Neural cell (in vitro differentiated cells): Measurements from ENCODE around the gene SVOP. TPM values are rescaled to one million over a fixed set of nuclear protein-coding genes. Genes with fewer than 3 reads are reported as not detected.

ENCODE experiments used
- H2AFZ ChIP-seq: fragments of 200-600, 300-800 bp; sonication (generic), shearing (Covaris generic); 2 replicates; pipeline ENCODE4 v1.6.0; 2014; ENCODE audit warnings: low read depth, mild to moderate bottlenecking, antibody characterized with exemption, low read length, moderate library complexity
- H3F3A ChIP-seq: fragments of 200-600 bp; shearing (Covaris generic); 2 replicates; pipeline ENCODE4 v1.6.1; 2016; ENCODE audit warnings: mild to moderate bottlenecking, moderate library complexity, mixed read lengths, antibody characterized with exemption, low read length; ENCODE audit not compliant: insufficient read depth, poor library complexity, severe bottlenecking
- H3K27ac ChIP-seq: fragments of 200-600, 300-800 bp; sonication (generic), shearing (Covaris generic); 2 replicates; pipeline ENCODE4 v1.5.1; 2014; ENCODE audit warnings: mild to moderate bottlenecking, low read length, moderate library complexity
- H3K27me3 ChIP-seq: fragments of 300-800, 200-600 bp; sonication (generic), shearing (Covaris generic); 2 replicates; pipeline ENCODE4 v1.6.0; 2014; ENCODE audit warnings: mild to moderate bottlenecking, low read depth, low read length, moderate library complexity; ENCODE audit not compliant: insufficient read depth
- H3K36me3 ChIP-seq: fragments of 300-800, 200-600 bp; sonication (generic), shearing (Covaris generic); 2 replicates; pipeline ENCODE4 v1.5.1; 2014; ENCODE audit warnings: mild to moderate bottlenecking, antibody characterized with exemption, low read length, moderate library complexity; ENCODE audit not compliant: insufficient read depth
- H3K4me2 ChIP-seq: fragments of 300-800, 200-600 bp; sonication (generic), shearing (Covaris generic); 2 replicates; pipeline ENCODE4 v1.6.0; 2014; ENCODE audit warnings: mild to moderate bottlenecking, low read length
- H3K4me3 ChIP-seq: fragments of 300-800, 200-600 bp; sonication (generic), shearing (Covaris generic); 2 replicates; pipeline ENCODE4 v1.5.1; 2014; ENCODE audit warnings: mild to moderate bottlenecking, low read length, moderate library complexity
- H3K79me2 ChIP-seq: fragments of 200-600 bp; shearing (Covaris generic); replicated peaks from 2 replicates; pipeline ENCODE4 v1.6.0; 2014; ENCODE audit warnings: mild to moderate bottlenecking, low read length, moderate library complexity; ENCODE audit not compliant: insufficient read depth
- H3K9ac ChIP-seq: fragments of 300-800, 200-600 bp; sonication (generic), shearing (Covaris generic); 2 replicates; pipeline ENCODE4 v1.6.1; 2016; ENCODE audit warnings: mild to moderate bottlenecking, low read length, mixed read lengths
- H3K9me2 ChIP-seq: fragments of 200-600 bp; shearing (Covaris generic); 2 replicates; pipeline ENCODE4 v1.6.1; 2016; ENCODE audit warnings: mild to moderate bottlenecking, low read length, mixed read lengths; ENCODE audit not compliant: insufficient read depth
- H3K9me3 ChIP-seq: fragments of 200-600, 300-800 bp; sonication (generic), shearing (Covaris generic); 2 replicates; pipeline ENCODE4 v1.6.1; 2016; ENCODE audit warnings: mild to moderate bottlenecking, mixed run types, low read length, moderate library complexity, mixed read lengths
- H4K20me1 ChIP-seq: fragments of 200-600 bp; shearing (Covaris generic); 2 replicates; pipeline ENCODE4 v1.6.1; 2016; ENCODE audit warnings: mild to moderate bottlenecking, mixed run types; ENCODE audit not compliant: insufficient read depth
- CTCF ChIP-seq: fragments of 450-650 bp; IDR thresholded peaks from 2 replicates; pipeline ENCODE4 v1.5.1; 2014; ENCODE audit warnings: antibody characterized with exemption, mild to moderate bottlenecking, moderate library complexity; ENCODE audit not compliant: poor library complexity, severe bottlenecking
- EP300 ChIP-seq: fragments of 450-650 bp; conservative IDR thresholded peaks from 2 replicates; pipeline ENCODE4 v1.6.1; 2014; ENCODE audit warnings: antibody characterized with exemption, mild to moderate bottlenecking, moderate library complexity; ENCODE audit not compliant: poor library complexity, severe bottlenecking
- EZH2 ChIP-seq: fragments of 200-600, 300-800 bp; shearing (Covaris generic), sonication (generic); IDR thresholded peaks from 2 replicates; pipeline ENCODE4 v1.6.1; 2014; ENCODE audit warnings: antibody characterized with exemption, low read length, borderline replicate concordance, mild to moderate bottlenecking; ENCODE audit not compliant: insufficient read depth, poor library complexity, severe bottlenecking
- MXI1 ChIP-seq: fragments of 450-650 bp; conservative IDR thresholded peaks from 2 replicates; pipeline ENCODE4 v1.6.1; 2014; ENCODE audit warnings: antibody characterized with exemption, mild to moderate bottlenecking; ENCODE audit not compliant: poor library complexity, severe bottlenecking
- POLR2AphosphoS5 ChIP-seq: IDR thresholded peaks from 2 replicates; pipeline ENCODE4 v1.6.1; 2012
- RAD21 ChIP-seq: fragments of 450-650 bp; conservative IDR thresholded peaks from 2 replicates; pipeline ENCODE4 v1.6.1; 2014; ENCODE audit warnings: antibody characterized with exemption, mild to moderate bottlenecking, moderate library complexity
- REST ChIP-seq: IDR thresholded peaks from 2 replicates; pipeline ENCODE4 v1.6.1; 2012; ENCODE audit warnings: borderline replicate concordance
- SMC3 ChIP-seq: fragments of 450-650 bp; conservative IDR thresholded peaks from 2 replicates; pipeline ENCODE4 v1.6.1; 2014; ENCODE audit warnings: antibody characterized with exemption, mild to moderate bottlenecking, moderate library complexity; ENCODE audit not compliant: poor library complexity
- TAF1 ChIP-seq: IDR thresholded peaks from 2 replicates; pipeline ENCODE4 v1.6.1; 2012; ENCODE audit warnings: low read depth
- polyA plus RNA-seq: library from polyadenylated mRNA; depleted of rRNA; stranded (reverse); fragments of >200 nt; gene quantifications from 2 replicates; pipeline ENCODE4 v1.2.3, GENCODE V29; 2014

The SVOP gene
- polyA plus RNA-seq, 1 donor from 2014 or later, result 41.3 TPM

GRCh38 chr12:108977360-108977759 is 43.5 kb downstream of the SVOP start:
- Histone ChIP-seq H3K36me3 (no peaks in the 10 kb centered on the region), H3K9ac (no peak overlapping the region)
- no peak for TF ChIP-seq EP300

DNA sequence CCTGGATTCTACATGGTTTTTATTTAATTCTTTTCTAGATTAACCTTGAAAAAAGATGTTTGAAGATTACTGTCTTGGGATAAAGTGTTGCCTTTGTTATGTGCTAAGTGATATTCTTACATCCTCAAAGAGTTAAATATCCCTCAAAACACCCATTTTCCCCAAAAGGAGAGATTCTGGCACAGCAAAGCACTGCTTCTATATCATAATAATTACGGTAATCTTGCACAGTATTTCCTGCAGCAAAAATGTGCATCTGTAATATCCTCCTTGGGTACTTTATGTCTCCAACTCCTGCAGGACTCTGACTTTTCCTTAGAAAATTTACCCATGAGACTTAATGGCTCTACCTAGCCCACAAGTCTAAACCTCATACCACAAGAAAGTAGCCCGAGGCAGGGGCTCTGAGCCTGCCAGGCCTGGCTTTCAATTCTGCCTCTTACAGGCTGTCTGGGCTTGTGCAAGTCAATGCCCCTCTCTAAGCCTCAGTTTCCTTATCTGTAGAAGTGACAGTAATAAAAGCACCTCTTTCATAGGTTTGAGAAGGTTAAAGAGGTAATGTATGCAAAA is 45.8 kb downstream of the SVOP start:
- H3K9me2 ChIP-seq, result no peaks in the 10 kb centered on the region
- no peaks in the 10 kb centered on the region for H3K36me3 ChIP-seq
- no peak overlapping the region for H3K4me2 ChIP-seq
- H3K9me3 ChIP-seq, result no peaks in the 10 kb centered on the region
- TF ChIP-seq EZH2, result no peak
- no peak for TF ChIP-seq MXI1
- no peak for TF ChIP-seq CTCF
- no peak for TF ChIP-seq POLR2AphosphoS5
- TF ChIP-seq TAF1, result no peak
- TF ChIP-seq SMC3, result no peak
- no peak for TF ChIP-seq RAD21
- TF ChIP-seq REST, result no peak
- no peak for TF ChIP-seq EP300
- no peaks in the 10 kb centered on the region for H3F3A ChIP-seq
- H3K9ac ChIP-seq, result no peak overlapping the region
- H3K27me3 ChIP-seq, result no peaks in the 10 kb centered on the region
- H3K27ac ChIP-seq, result no peak overlapping the region
- H2AFZ ChIP-seq, result no peak overlapping the region
- no peaks in the 10 kb centered on the region for H3K79me2 ChIP-seq
- no peaks in the 10 kb centered on the region for H4K20me1 ChIP-seq
- H3K4me3 ChIP-seq, result no peak overlapping the region

More at GRCh38 chr12:108977360-108977759, 43.5 kb downstream of the SVOP start:
- Histone ChIP-seq H2AFZ (no peak overlapping the region), H3K4me2 (no peak overlapping the region), H3K9me2 (no peaks in the 10 kb centered on the region), H4K20me1 (no peaks in the 10 kb centered on the region), H3K79me2 (no peaks in the 10 kb centered on the region), H3K4me3 (no peak overlapping the region), H3F3A (no peaks in the 10 kb centered on the region), H3K9me3 (no peaks in the 10 kb centered on the region), H3K27ac (no peak overlapping the region), H3K27me3 (no peaks in the 10 kb centered on the region)

DNA sequence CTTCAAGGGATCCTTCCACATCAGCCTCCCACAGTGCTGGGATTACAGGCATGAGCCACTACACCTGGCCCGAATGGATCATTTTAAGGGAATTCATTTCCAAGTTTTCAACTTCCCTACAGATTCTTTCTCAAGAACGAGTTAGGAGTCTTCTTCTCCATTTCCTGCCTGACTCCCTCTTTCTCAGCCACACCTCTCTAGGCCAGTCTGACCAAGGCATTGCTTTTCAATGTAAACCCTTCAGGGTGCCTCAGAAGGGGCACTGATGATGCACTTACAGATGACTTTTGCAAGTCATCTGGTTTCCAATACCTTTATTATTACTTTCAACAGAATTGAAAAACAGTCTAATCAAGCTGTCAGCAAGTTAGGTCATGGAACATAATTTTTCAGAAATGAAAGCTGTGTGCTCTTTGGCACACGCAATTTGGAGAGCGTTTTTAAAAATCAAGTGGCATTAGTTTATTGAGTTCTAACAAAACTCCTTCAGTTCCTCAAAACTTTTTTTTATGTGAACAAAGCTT is 47.2 kb downstream of the SVOP start:
- H3K9me2 ChIP-seq, result no peaks in the 10 kb centered on the region

More for the DNA sequence above, 47.2 kb downstream of the SVOP start:
- H3K27me3 ChIP-seq, result no peaks in the 10 kb centered on the region
- no peak overlapping the region for H3K9ac ChIP-seq
- no peak overlapping the region for H3K4me2 ChIP-seq
- H3F3A ChIP-seq, result no peaks in the 10 kb centered on the region
- no peaks in the 10 kb centered on the region for H3K36me3 ChIP-seq
- no peaks in the 10 kb centered on the region for H3K9me3 ChIP-seq
- TF ChIP-seq POLR2AphosphoS5 (no peak), MXI1 (no peak)
- H2AFZ ChIP-seq, result no peak overlapping the region
- H3K4me3 ChIP-seq, result no peak overlapping the region
- no peaks in the 10 kb centered on the region for H4K20me1 ChIP-seq
- no peak overlapping the region for H3K27ac ChIP-seq
- H3K79me2 ChIP-seq, result no peaks in the 10 kb centered on the region
